VCaP (cell line): Measurements from ENCODE around the gene IRF2BPL.

Source experiments
- H3K27ac ChIP-seq: fragments of 450-650 bp; 2 replicates; pipeline ENCODE4 v1.5.1; 2017
- CTCF ChIP-seq: fragments of 450-650 bp; conservative IDR thresholded peaks from 2 replicates; pipeline ENCODE4 v1.5.1; 2017; ENCODE audit warnings: mild to moderate bottlenecking, moderate library complexity

The IRF2BPL gene

DNA sequence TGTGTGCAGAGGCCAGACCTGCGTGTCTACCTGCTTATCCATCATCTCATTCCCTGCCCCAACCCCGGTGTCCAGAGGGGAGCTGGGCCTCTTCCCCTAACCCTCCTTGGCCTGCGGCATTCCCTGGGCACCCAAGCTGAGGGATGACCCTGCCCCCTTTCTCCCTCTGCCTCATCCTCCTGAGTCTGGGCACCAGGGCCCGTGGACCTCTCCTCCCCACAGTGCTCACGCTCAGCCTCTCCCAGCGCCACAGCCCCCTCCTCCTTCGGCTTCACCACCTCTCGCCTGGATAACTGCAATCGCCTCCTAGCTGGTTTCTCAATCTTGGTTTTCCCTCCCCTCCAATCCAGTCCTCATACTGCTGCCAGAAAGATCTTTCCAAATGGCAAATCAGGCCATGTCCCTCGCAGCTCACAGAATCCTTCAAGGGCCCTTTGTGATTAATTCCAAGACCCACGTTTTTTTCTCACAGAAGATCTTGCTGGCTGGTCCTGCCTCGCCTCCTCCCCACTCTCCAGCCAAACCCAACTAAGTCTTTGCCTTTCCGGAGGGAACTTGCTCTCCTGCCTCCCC is 16.2 kb downstream of the IRF2BPL start:
- peak overlapping the region; percentile 100; the same call in 1 of the 2 replicates for H3K27ac ChIP-seq
- TF ChIP-seq CTCF, result no peak

GRCh38 chr14:77011245-77011644 is 17.3 kb downstream of the IRF2BPL start:
- peak overlapping the region; percentile 100 for H3K27ac ChIP-seq
- no peak for TF ChIP-seq CTCF

DNA sequence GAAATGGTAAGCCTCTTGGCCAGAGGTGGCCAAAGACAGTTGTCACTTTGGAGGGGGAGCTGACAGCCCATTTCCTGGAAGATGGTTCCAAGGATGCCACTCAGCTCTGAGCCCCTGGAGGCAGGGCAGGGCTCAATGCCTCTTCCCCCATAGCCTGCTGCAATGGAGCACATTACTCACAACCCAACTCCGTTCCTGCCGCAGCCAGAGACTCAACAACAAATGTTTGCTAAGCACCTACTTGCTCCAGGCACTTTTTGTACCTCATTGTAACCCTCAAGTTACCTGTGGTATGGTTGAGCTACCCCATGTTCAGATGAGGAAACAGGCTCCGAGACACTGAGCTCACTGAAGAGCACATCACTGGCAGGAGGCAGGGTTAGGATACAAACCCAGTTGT is 19.5 kb downstream of the IRF2BPL start:
- TF ChIP-seq CTCF, result no peak
- peak overlapping the region; percentile 100 for H3K27ac ChIP-seq

- no peak for TF ChIP-seq CTCF
Observed at GRCh38 chr14:77008541-77008940, 20.0 kb downstream of the IRF2BPL start.

GRCh38 chr14:77007975-77008421 is 20.5 kb downstream of the IRF2BPL start:
- no peak for TF ChIP-seq CTCF
- H3K27ac ChIP-seq, result peak overlapping the region; percentile 100

More at GRCh38 chr14:77008541-77008940, 20.0 kb downstream of the IRF2BPL start:
- peak overlapping the region; percentile 100 for H3K27ac ChIP-seq

DNA sequence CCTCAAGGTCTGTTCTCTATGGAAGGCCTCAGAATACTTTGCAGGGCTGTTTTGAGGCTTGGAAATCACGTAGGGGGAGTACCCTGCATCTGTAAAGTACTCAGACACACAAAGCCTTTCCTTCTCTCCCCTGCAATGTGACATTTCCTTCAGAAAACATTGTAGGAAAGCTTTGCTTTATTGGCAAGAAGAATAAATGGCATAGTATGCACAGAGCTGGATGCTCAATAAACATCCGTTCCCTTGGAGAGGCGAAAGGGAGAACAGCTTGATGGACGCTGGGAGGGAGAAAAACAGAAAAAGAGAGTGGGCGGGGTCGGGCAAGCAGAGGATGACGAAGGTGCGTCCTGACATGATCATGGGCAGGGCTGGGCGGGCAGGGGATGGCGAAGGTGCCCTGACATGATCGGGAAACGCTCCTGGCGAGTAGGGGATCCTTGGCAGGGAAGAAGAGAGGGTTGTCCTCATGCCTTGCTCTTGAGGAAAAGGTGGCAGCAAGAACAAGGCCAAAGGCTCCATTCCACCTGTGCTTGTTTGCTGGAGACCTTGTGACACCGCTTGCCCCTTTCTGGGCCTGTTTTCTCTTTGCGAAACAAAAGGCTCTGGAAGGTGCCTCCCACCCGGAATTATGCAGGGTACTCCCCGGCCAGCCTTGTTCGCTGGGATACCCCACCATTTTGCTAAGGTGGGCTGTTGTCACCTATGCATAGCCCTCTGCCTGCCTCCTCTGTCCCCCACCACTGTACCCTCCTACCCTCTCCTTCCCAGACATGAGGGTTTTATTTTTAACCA is 21.1 kb downstream of the IRF2BPL start:
- no peak for TF ChIP-seq CTCF
- peak overlapping the region; percentile 100 for H3K27ac ChIP-seq

GRCh38 chr14:77006132-77006531 is 22.4 kb downstream of the IRF2BPL start:
- peak overlapping the region; percentile 100 for H3K27ac ChIP-seq
- TF ChIP-seq CTCF, result no peak
